Epithelial cell of proximal tubule (primary cell): ENCODE measurements around the gene ACOT12. TPM values are rescaled to one million over a fixed set of nuclear protein-coding genes. Genes with fewer than 3 reads are reported as not detected.
"Not testable (repeated sequence)": the region's sequence is repeated elsewhere in the genome, so short reads cannot be mapped to it uniquely, and the experiment has no call there.

Experiments
- DNase-seq: peaks from one replicate; pipeline ENCODE4 v3.0.0-alpha.2; 2011; ENCODE audit warnings: low read depth
- H3K4me3 ChIP-seq: 2 replicates; pipeline ENCODE4 v1.5.1; 2011; ENCODE audit warnings: low read depth, mild to moderate bottlenecking, low read length
- CTCF ChIP-seq: conservative IDR thresholded peaks from 2 replicates; pipeline ENCODE4 v1.5.1; 2012; ENCODE audit warnings: low read depth, mild to moderate bottlenecking, low read length
- total RNA-seq: library from RNA; depleted of rRNA; stranded (reverse); fragments of >200 nt; gene quantifications from 2 replicates; pipeline ENCODE4 v1.2.3, GENCODE V29; 2015

Gene ACOT12
- total RNA-seq, 1 donor from 2014 or later, result not detected

- H3K4me3 ChIP-seq, result no peak overlapping the region
- no peak for DNase-seq
- no peak for TF ChIP-seq CTCF
Observed at GRCh38 chr5:81349161-81349560, 44.8 kb downstream of the ACOT12 start.

- DNase-seq, result no peak
- TF ChIP-seq CTCF, result no peak
Observed at GRCh38 chr5:81345411-81346003, 48.4 kb downstream of the ACOT12 start.

GRCh38 chr5:81344736-81345135 is 49.2 kb downstream of the ACOT12 start:
- no peak for TF ChIP-seq CTCF
- H3K4me3 ChIP-seq, result no peak overlapping the region
- no peak for DNase-seq

More at GRCh38 chr5:81345411-81346003, 48.4 kb downstream of the ACOT12 start:
- no peak overlapping the region for H3K4me3 ChIP-seq

GRCh38 chr5:81338213-81338612 is 55.7 kb downstream of the ACOT12 start:
- not testable (repeated sequence) for H3K4me3 ChIP-seq, DNase-seq

- no peak for DNase-seq
- no peak overlapping the region for H3K4me3 ChIP-seq
- no peak for TF ChIP-seq CTCF
Observed at GRCh38 chr5:81337803-81338202, 56.1 kb downstream of the ACOT12 start.

DNA sequence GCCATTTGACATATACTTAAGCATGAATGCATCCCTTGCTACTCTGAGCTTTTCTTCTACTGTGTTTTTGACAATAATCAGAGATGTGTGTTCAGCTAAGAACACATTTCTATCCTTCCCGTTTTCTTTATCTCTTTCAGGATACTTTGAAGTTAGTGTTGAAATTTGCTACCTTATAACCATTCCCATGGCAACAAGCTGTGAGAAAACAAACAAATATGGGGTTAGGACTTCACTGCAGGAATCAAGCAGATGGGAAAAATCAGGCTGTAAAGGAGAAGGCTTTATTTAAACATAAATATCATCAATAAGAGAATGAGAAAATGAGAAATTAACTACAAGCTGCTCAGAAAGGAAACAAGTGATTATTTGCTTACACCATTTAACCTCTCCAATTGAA is 57.4 kb downstream of the ACOT12 start:
- H3K4me3 ChIP-seq, result no peak overlapping the region
- no peak for TF ChIP-seq CTCF
- DNase-seq, result no peak

DNA sequence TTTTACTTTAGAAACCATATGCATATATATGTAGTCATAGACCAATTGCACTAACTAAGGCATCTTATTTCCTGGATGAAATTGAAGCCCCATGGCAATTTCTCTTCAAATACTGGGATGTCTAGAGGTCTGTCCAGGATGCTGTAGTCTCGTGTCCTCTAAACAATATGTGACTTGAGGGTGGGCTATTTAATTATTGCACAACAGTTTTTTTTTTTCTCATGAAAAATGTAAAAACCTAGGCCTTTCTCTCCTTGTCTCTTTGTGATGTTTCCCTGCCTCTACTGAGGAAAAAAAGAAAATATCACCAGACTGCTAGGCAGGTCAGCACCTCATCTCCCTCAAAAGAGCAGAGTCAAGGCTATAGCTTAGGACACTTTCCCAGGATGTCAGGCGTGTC is 58.0 kb downstream of the ACOT12 start:
- TF ChIP-seq CTCF, result no peak
- no peak overlapping the region for H3K4me3 ChIP-seq
- no peak for DNase-seq
